OCI-M2 (cell line): ENCODE measurements around the gene EPHX1.

Experiments used
- DNase-seq: peaks from one replicate; lab custom pipeline; 2025; ENCODE audit not compliant: unreplicated experiment; lab: John Stamatoyannopoulos, UW

The EPHX1 gene

GRCh38 chr1:225840713-225841112 is 30.8 kb downstream of the EPHX1 start:
- no peak for DNase-seq

GRCh38 chr1:225842074-225842473 is 32.1 kb downstream of the EPHX1 start:
- no peak for DNase-seq

- DNase-seq, result no peak
Observed at GRCh38 chr1:225842788-225843425, 33.0 kb downstream of the EPHX1 start.

GRCh38 chr1:225843426-225843795 is 33.5 kb downstream of the EPHX1 start:
- no peak for DNase-seq

GRCh38 chr1:225844236-225845061 is 34.5 kb downstream of the EPHX1 start:
- DNase-seq, result no peak

- no peak for DNase-seq
Observed at GRCh38 chr1:225845097-225845496, 35.2 kb downstream of the EPHX1 start.

GRCh38 chr1:225845571-225846259 is 35.8 kb downstream of the EPHX1 start:
- DNase-seq, result no peak

GRCh38 chr1:225846331-225847310 is 36.7 kb downstream of the EPHX1 start:
- DNase-seq, result no peak

- DNase-seq, result no peak
Observed at GRCh38 chr1:225847610-225848009, 37.7 kb downstream of the EPHX1 start.

GRCh38 chr1:225848030-225848955 is 38.4 kb downstream of the EPHX1 start:
- no peak for DNase-seq

- DNase-seq, result no peak
Observed at GRCh38 chr1:225849925-225850324, 40.0 kb downstream of the EPHX1 start.

- no peak for DNase-seq
Observed at GRCh38 chr1:225850370-225850769, 40.4 kb downstream of the EPHX1 start.

GRCh38 chr1:225851805-225852204 is 41.9 kb downstream of the EPHX1 start:
- no peak for DNase-seq

GRCh38 chr1:225852413-225853124 is 42.6 kb downstream of the EPHX1 start:
- no peak for DNase-seq

- no peak for DNase-seq
Observed at GRCh38 chr1:225853441-225853840, 43.5 kb downstream of the EPHX1 start.

- no peak for DNase-seq
Observed at GRCh38 chr1:225855503-225856300, 45.8 kb downstream of the EPHX1 start.

GRCh38 chr1:225857256-225857655 is 47.3 kb downstream of the EPHX1 start:
- DNase-seq, result no peak

GRCh38 chr1:225859151-225859550 is 49.2 kb downstream of the EPHX1 start:
- no peak for DNase-seq
